Liver (tissue), 9 donors: ENCODE measurements around the gene RAD23A. TPM values are rescaled to one million over a fixed set of nuclear protein-coding genes. Genes with fewer than 3 reads are reported as not detected.

Experiments used
- DNase-seq: peaks from one replicate; pipeline ENCODE4 v3.0.0-alpha.2; 2017; ENCODE audit warnings: low spot score
- H3K27ac ChIP-seq, 2 donors: one replicate each; pipeline ENCODE4 v1.7.0; 2013; ENCODE audit warnings: inconsistent platforms in 2 of 2, low read length in 2 of 2, control low read depth in 1 of 2, low read depth in 1 of 2, mild to moderate bottlenecking in 1 of 2
- H3K27me3 ChIP-seq, 4 donors: one replicate each; pipeline versions ENCODE4 v1.6.1 to v1.7.0; 2013; ENCODE audit warnings: low read length in 3 of 4, inconsistent platforms in 1 of 4, mild to moderate bottlenecking in 1 of 4, moderate library complexity in 1 of 4; ENCODE audit not compliant: control insufficient read depth in 4 of 4, insufficient read depth in 4 of 4
- H3K36me3 ChIP-seq, 4 donors: one replicate each; pipeline versions ENCODE4 v1.6.1 to v1.7.0; 2013; ENCODE audit warnings: low read length in 3 of 4, mild to moderate bottlenecking in 3 of 4, low read depth in 1 of 4, moderate library complexity in 1 of 4; ENCODE audit not compliant: control insufficient read depth in 4 of 4, insufficient read depth in 3 of 4
- H3K4me1 ChIP-seq, 4 donors: one replicate each; pipeline versions ENCODE4 v1.6.1 to v1.7.0; 2013; ENCODE audit warnings: low read length in 3 of 4, mild to moderate bottlenecking in 3 of 4, moderate library complexity in 1 of 4; ENCODE audit not compliant: control insufficient read depth in 4 of 4, insufficient read depth in 4 of 4
- H3K4me3 ChIP-seq, 3 donors: one replicate each; pipeline versions ENCODE4 v1.6.1 to v1.7.0; 2013; ENCODE audit warnings: low read length in 3 of 3, control low read depth in 1 of 3, low read depth in 1 of 3, mild to moderate bottlenecking in 1 of 3
- H3K9ac ChIP-seq, 2 donors: one replicate each; pipeline ENCODE4 v1.7.0; 2013; ENCODE audit warnings: low read length in 2 of 2, mild to moderate bottlenecking in 2 of 2, moderate library complexity in 2 of 2, control low read depth in 1 of 2, low read depth in 1 of 2
- H3K9me3 ChIP-seq, 4 donors: one replicate each; pipeline versions ENCODE4 v1.6.1 to v1.7.0; 2013; ENCODE audit warnings: low read length in 3 of 4; ENCODE audit not compliant: control insufficient read depth in 4 of 4
- CTCF ChIP-seq: fragments of 150-350 bp; IDR thresholded peaks from 2 replicates; pipeline ENCODE4 v1.5.1; 2017; ENCODE audit warnings: improper control_type of control experiment, low read depth, low read length; ENCODE audit not compliant: missing input control
- EGR1 ChIP-seq, 2 donors: IDR thresholded peaks; 2 replicates each; pipeline ENCODE4 v1.6.1; 2016 to 2018; ENCODE audit warnings: antibody characterized with exemption in 2 of 2, low read depth in 2 of 2
- FOXA2 ChIP-seq: IDR thresholded peaks from 2 replicates; pipeline ENCODE4 v1.6.1; 2016; ENCODE audit warnings: antibody characterized with exemption
- HNF4A ChIP-seq, 2 donors: conservative IDR thresholded peaks; 2 replicates each; pipeline ENCODE4 v1.6.1; 2016; ENCODE audit warnings: antibody characterized with exemption in 2 of 2, mild to moderate bottlenecking in 2 of 2
- JUND ChIP-seq, 2 donors: IDR thresholded peaks; 2 replicates each; pipeline ENCODE4 v1.6.1; 2016; ENCODE audit warnings: antibody characterized with exemption in 2 of 2
- NR2F2 ChIP-seq: IDR thresholded peaks from 2 replicates; pipeline ENCODE4 v1.6.1; 2016; ENCODE audit warnings: antibody characterized with exemption
- REST ChIP-seq: IDR thresholded peaks from 2 replicates; pipeline ENCODE4 v1.6.1; 2016; ENCODE audit warnings: antibody characterized with exemption, mild to moderate bottlenecking
- RXRA ChIP-seq, 2 donors: IDR thresholded peaks; 2 replicates each; pipeline ENCODE4 v1.6.1; 2017 to 2018; ENCODE audit warnings: antibody characterized with exemption in 2 of 2, mild to moderate bottlenecking in 1 of 2
- TAF1 ChIP-seq: conservative IDR thresholded peaks from 2 replicates; pipeline ENCODE4 v1.6.1; 2016; ENCODE audit warnings: antibody characterized with exemption, mild to moderate bottlenecking
- WGBS: extraction: QIAGEN DNeasy Blood & Tissue Kit; methylation state at CpG from one replicate; pipeline ENCODE4 v1.1.7; 2013; 5-methylcytosine and 5-hydroxymethylcytosine counted together
- polyA plus RNA-seq, 2 donors: library from polyadenylated mRNA; stranded (reverse) in 1 of 2; unstranded in 1 of 2; fragments of 200-250 nt in 1 of 2; fragments of >200 nt in 1 of 2; fragmentation: Nextera tagmentation in 1 of 2; extraction: Ambion mirVana in 1 of 2; gene quantifications; one replicate each; pipeline versions ENCODE4 v1.2.1 to v1.2.3, GENCODE V29; 2013 to 2015
- total RNA-seq, 2 donors: library from RNA; depleted of rRNA; stranded (reverse); fragments of >200 nt; gene quantifications; one replicate each; pipeline ENCODE4 v1.2.3, GENCODE V29; 2014
- donor health status: healthy.
- donor health status: healthy.
- donor health status: healthy.
- donor health status: healthy.
- donor health status: healthy.

RAD23A gene
- total and polyA plus RNA-seq, 4 donors: 42.9 to 112 (median 66.8) TPM

GRCh38 chr19:12918253-12918652 is 27.4 kb upstream of the RAD23A start:
- WGBS: 96% methylated on average over 14 of the region's 14 CpGs
- TF ChIP-seq HNF4A (conservative IDR thresholded peaks at IDR 0.05) (no peak), FOXA2 (no peak), RXRA (IDR thresholded peaks at IDR 0.05) (no peak), REST (no peak), CTCF (no peak), JUND (IDR thresholded peaks at IDR 0.05) (no peak), TAF1 (no peak), EGR1 (IDR thresholded peaks at IDR 0.05; ENCODE audit: low read depth in 2 of 2) (no peak)

GRCh38 chr19:12921047-12921446 is 24.6 kb upstream of the RAD23A start:
- Histone ChIP-seq H3K9ac (no peak overlapping the region), H3K4me1 (peaks cover 0 to 5% (median 3%) of the 10 kb centered on the region in 4 donors), H3K27me3 (no peaks in the 10 kb centered on the region), H3K9me3 (no peaks in the 10 kb centered on the region), H3K4me3 (no peak overlapping the region), H3K36me3 (peaks cover 19 to 32% (median 25%) of the 10 kb centered on the region in 4 donors), H3K27ac (no peak overlapping the region)
- no peak for DNase-seq
- no peak for TF ChIP-seq NR2F2
- 50% methylated on average over 3 of the region's 3 CpGs for WGBS

More at GRCh38 chr19:12918253-12918652, 27.4 kb upstream of the RAD23A start:
- H3K4me3 ChIP-seq: no peak overlapping the region
- no peak overlapping the region for H3K9ac ChIP-seq
- no peaks in the 10 kb centered on the region for H3K27me3 ChIP-seq
- no peaks in the 10 kb centered on the region for H3K9me3 ChIP-seq
- no peak for DNase-seq
- no peak overlapping the region for H3K27ac ChIP-seq
- peaks cover 5 to 11% (median 7%) of the 10 kb centered on the region in 4 donors for H3K36me3 ChIP-seq
- H3K4me1 ChIP-seq: peaks cover 0 to 6% (median 4%) of the 10 kb centered on the region in 4 donors

GRCh38 chr19:12922959-12923358 is 22.7 kb upstream of the RAD23A start:
- no peak for DNase-seq
- Histone ChIP-seq H3K9ac (no peak overlapping the region), H3K27ac (no peak overlapping the region), H3K9me3 (no peaks in the 10 kb centered on the region), H3K36me3 (peaks cover 21 to 44% (median 32%) of the 10 kb centered on the region in 4 donors), H3K27me3 (no peaks in the 10 kb centered on the region), H3K4me3 (no peak overlapping the region), H3K4me1 (peaks cover 0 to 5% (median 3%) of the 10 kb centered on the region in 4 donors)
- 98% methylated on average over 4 of the region's 4 CpGs for WGBS
- TF ChIP-seq FOXA2 (no peak), EGR1 (IDR thresholded peaks at IDR 0.05; ENCODE audit: low read depth in 2 of 2) (no peak)
